Ovary (tissue), 3 donors: ENCODE results near the gene MUC5AC.

Experiments
- CTCF ChIP-seq, 3 donors: fragments of 450-650 bp in 2 of 3; fragments of 200-600 bp in 1 of 3; IDR thresholded peaks; one replicate each; pipeline versions ENCODE4 v1.5.1 to v1.8.0; 2016 to 2022; ENCODE audit warnings: antibody characterized with exemption in 3 of 3, mild to moderate bottlenecking in 1 of 3
- EP300 ChIP-seq: sonication (generic); formaldehyde crosslinking; IDR thresholded peaks from one replicate; pipeline ENCODE4 v1.6.1; 2017; ENCODE audit warnings: antibody characterized with exemption
- POLR2A ChIP-seq: fragments of 450-650 bp; IDR thresholded peaks from one replicate; pipeline ENCODE4 v1.6.1; 2017; ENCODE audit warnings: antibody characterized with exemption, mild to moderate bottlenecking, moderate library complexity
- donor health status: DM: no; HTN: no; CAD: no.

- TF ChIP-seq CTCF (IDR thresholded peaks at IDR 0.05) (no peak), POLR2A (no peak), EP300 (no peak)
Measured at GRCh38 chr11:1200611-1201191, 42.9 kb downstream of the MUC5AC start.
